Posterior cingulate gyrus (tissue), 11 donors: ENCODE data around the gene RAB25.
"Not testable (repeated sequence)": the region's sequence is repeated elsewhere in the genome, so short reads cannot be mapped to it uniquely, and the experiment has no call there.

ENCODE experiments used
- DNase-seq, 10 donors: peaks; one replicate each; pipeline versions ENCODE4 v3.0.0 to v3.0.0-alpha.2; 2020 to 2021; ENCODE audit warnings: mixed read lengths in 3 of 10
- intact Hi-C: fragments of 100-400 bp; cut with DNase I; formaldehyde crosslinking; loops from one replicate; pipeline ENCODE4 v1.15.1; 2023

Gene RAB25

DNA sequence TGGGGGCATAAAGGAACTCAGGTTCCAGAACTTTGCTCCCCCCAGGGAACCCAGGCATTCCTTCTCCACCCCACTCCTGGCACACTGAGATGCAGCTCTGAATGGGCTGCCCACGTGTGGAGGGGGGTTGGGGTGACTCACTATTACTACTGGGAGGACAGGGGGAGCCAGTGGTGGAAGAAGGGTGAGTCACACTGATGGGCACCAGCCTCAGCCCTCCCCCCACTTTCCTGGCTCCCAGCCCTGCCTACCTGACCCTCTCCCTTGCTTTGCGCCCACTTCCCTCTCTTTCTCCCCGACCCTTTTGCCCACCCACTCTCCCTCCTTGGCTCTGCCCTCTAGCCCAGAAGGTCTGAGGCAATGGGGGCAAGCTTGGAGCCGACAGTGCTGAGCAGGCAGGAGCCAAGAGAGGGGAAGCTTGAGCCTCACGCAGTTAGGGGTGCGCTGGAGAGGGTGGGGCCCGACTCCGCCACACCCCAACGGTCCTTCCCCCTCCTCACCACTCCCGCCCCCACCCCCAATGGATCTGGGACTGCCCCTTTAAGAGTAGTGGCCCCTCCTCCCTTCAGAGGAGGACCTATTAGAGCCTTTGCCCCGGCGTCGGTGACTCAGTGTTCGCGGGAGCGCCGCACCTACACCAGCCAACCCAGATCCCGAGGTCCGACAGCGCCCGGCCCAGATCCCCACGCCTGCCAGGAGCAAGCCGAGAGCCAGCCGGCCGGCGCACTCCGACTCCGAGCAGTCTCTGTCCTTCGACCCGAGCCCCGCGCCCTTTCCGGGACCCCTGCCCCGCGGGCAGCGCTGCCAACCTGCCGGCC lies 53.4 kb downstream of the RAB25 start, which contains the start of gene LMNA:
Gene LMNA (plus strand): TSS at position 611 of the 818 bp plus-strand sequence. CDS start 208 bp downstream, outside the sequence.
- peak; percentile 78 to 98 (median 88) for DNase-seq
- intact Hi-C loops = no loop called here

GRCh38 chr1:156114919-156115513 lies 54.1 kb downstream of the RAB25 start:
- DNase-seq = peak in 2 of 10 donors; percentile 51 to 90
- intact Hi-C loops = no loop called here

- intact Hi-C loops = no loop called here
- DNase-seq = peak in 3 of 10 donors; percentile 51 to 88 (median 57)
Measured at GRCh38 chr1:156115514-156116374, 54.8 kb downstream of the RAB25 start.

GRCh38 chr1:156116731-156117130 lies 55.8 kb downstream of the RAB25 start:
- intact Hi-C loops, DNase-seq: not testable (repeated sequence)

DNA sequence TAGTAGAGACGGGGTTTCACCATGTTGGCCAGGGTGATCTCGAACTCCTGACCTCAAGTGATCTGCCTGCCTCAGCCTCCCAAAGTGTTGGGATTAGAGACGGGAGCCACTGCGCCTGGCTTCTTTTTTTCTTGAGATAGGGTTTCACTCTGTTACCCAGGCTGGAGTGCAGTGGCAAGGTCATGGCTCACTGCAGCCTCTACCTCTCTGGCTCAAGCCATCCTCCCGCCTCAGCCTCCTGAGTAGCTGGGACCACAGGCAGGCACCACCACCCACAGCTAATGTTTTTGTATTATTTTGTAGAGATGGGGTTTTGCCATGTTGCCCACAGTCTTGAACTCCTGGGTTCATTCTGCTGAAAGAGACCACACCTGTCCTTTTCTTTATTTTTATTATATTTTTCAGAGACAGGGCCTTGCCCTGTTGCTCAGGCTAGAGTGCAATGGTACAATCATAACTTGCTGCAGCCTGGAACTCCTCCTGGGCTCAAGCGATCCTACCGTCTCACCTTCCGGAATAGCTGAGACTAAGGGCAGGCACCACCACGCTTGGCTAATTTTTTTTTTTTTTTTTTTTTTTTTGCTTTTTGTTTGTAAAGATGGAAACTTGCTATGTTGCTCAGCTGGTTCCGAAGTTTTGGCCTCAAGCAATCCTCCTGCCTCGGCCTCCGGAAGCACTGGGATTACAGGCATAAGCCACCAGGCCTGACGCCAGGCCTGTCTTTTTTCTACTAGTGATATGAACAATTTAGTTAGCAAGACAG lies 56.6 kb downstream of the RAB25 start:
- intact Hi-C loops = no loop called here

GRCh38 chr1:156118177-156118868 lies 57.4 kb downstream of the RAB25 start:
- intact Hi-C loops = no loop called here
- DNase-seq = no peak

More for the DNA sequence above, 56.6 kb downstream of the RAB25 start:
- no peak for DNase-seq

- peak in 2 of 10 donors; percentile 46 to 89 for DNase-seq
- intact Hi-C loops = no loop called here
Measured at GRCh38 chr1:156119503-156120209, 58.7 kb downstream of the RAB25 start.
